Measurements from ENCODE around the gene MAML1.
"Not testable (repeated sequence)": the region's sequence is repeated elsewhere in the genome, so short reads cannot be mapped to it uniquely, and the experiment has no call there.

The MAML1 gene

GRCh38 chr5:179734536-179735164 is 2.0 kb downstream of the MAML1 start:
- no peak for DNase-seq (ENCODE audit: low read depth in 2 of 2)

GRCh38 chr5:179738742-179739141 is 6.1 kb downstream of the MAML1 start:
- no peak for DNase-seq (ENCODE audit: low read depth in 2 of 2)

GRCh38 chr5:179744106-179744505 is 11.5 kb downstream of the MAML1 start:
- not testable (repeated sequence) for DNase-seq (ENCODE audit: low read depth in 2 of 2)

GRCh38 chr5:179746872-179747271 is 14.2 kb downstream of the MAML1 start:
- no peak for DNase-seq (ENCODE audit: low read depth in 2 of 2)

GRCh38 chr5:179747811-179748210 is 15.2 kb downstream of the MAML1 start:
- DNase-seq (ENCODE audit: low read depth in 2 of 2), result no peak

GRCh38 chr5:179749857-179750508 is 17.4 kb downstream of the MAML1 start:
- DNase-seq (ENCODE audit: low read depth in 2 of 2), result no peak

- DNase-seq (ENCODE audit: low read depth in 2 of 2), result no peak
These were observed 21.3 kb downstream of the MAML1 start for GRCh38 chr5:179753971-179754370.

GRCh38 chr5:179755022-179755421 is 22.4 kb downstream of the MAML1 start:
- no peak for DNase-seq (ENCODE audit: low read depth in 2 of 2)

- no peak for DNase-seq (ENCODE audit: low read depth in 2 of 2)
These were observed 26.3 kb downstream of the MAML1 start for GRCh38 chr5:179758955-179759354.

GRCh38 chr5:179759581-179760551 is 27.2 kb downstream of the MAML1 start:
- no peak for DNase-seq (ENCODE audit: low read depth in 2 of 2)

- DNase-seq (ENCODE audit: low read depth in 2 of 2), result peak; percentile 34 to 37
These were observed 29.6 kb downstream of the MAML1 start for GRCh38 chr5:179762079-179762780.

- peak; percentile 21 to 32 for DNase-seq (ENCODE audit: low read depth in 2 of 2)
These were observed 30.2 kb downstream of the MAML1 start for GRCh38 chr5:179762781-179763176.

GRCh38 chr5:179763215-179763945 is 30.8 kb downstream of the MAML1 start:
- DNase-seq (ENCODE audit: low read depth in 2 of 2), result peak; percentile 62 to 65

GRCh38 chr5:179764056-179764455 is 31.4 kb downstream of the MAML1 start:
- no peak for DNase-seq (ENCODE audit: low read depth in 2 of 2)

- DNase-seq (ENCODE audit: low read depth in 2 of 2), result peak; percentile 36 to 46
These were observed 32.8 kb downstream of the MAML1 start for GRCh38 chr5:179765400-179765799.

GRCh38 chr5:179766021-179766725 is 33.6 kb downstream of the MAML1 start:
- no peak for DNase-seq (ENCODE audit: low read depth in 2 of 2)

GRCh38 chr5:179766726-179767455 is 34.3 kb downstream of the MAML1 start:
- no peak for DNase-seq (ENCODE audit: low read depth in 2 of 2)

GRCh38 chr5:179767496-179768100 is 35.0 kb downstream of the MAML1 start:
- no peak for DNase-seq (ENCODE audit: low read depth in 2 of 2)

GRCh38 chr5:179768326-179769085 is 35.9 kb downstream of the MAML1 start:
- no peak for DNase-seq (ENCODE audit: low read depth in 2 of 2)

Measured in fibroblast of skin of left quadriceps (primary cell).